HG03159 (cell line): Measurements from ENCODE around the gene LIPI.
"Not testable (repeated sequence)": the region's sequence is repeated elsewhere in the genome, so short reads cannot be mapped to it uniquely, and the experiment has no call there.

Experiments used
- ATAC-seq: cut with Tn5 transposase; IDR thresholded peaks from one replicate; pipeline ENCODE4 v1.9.1; 2021; ENCODE audit warnings: mild to moderate bottlenecking, moderate library complexity; ENCODE audit not compliant: unreplicated experiment

Gene LIPI

DNA sequence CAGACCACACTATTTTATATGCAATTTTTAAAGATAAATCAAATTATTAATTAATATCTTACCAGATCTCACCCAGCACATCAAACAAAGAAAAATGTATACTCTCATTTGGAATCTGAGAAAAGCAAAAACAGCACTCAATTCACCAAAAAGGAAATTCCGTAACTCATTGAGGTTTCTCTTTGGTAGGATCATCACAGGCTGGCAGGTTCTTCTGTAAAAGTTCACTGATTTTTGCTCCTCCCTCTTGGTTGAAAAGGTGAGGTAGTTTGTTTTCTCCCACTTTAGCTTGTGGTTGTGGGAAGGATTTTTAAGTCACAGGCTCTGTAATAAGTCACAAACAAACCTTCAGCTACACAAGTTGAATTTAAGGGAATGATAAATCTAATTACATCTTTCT is at the start of gene LIPI:
Gene LIPI, minus strand, starts transcription at position 218 of the 400 bp plus-strand sequence. Its CDS starts 110 bp downstream, at position 108.
- ATAC-seq: no peak

- no peak for ATAC-seq
Measured at GRCh38 chr21:14260174-14260764, 49.5 kb upstream of the LIPI start.

DNA sequence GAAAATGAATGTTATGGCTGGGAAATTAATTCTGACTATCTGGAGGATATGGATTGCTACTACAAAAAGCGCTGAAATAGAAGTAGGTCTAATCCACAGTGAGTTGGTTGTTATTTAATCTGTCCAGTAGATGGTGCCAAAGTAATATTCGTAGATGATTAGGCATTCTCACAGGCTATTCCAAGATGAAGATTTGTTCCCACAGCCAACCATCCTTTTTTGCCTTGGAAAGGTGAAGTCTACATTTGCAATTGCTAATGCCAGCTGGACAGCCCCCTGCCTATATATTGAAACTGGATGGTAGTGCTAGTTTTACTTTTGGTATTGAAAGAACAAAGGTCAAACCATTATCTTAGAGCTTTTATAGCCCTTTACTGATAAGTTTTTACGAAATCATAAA is 49.0 kb upstream of the LIPI start:
- peak; percentile 68 for ATAC-seq

GRCh38 chr21:14251336-14251735 is 40.6 kb upstream of the LIPI start:
- no peak for ATAC-seq

DNA sequence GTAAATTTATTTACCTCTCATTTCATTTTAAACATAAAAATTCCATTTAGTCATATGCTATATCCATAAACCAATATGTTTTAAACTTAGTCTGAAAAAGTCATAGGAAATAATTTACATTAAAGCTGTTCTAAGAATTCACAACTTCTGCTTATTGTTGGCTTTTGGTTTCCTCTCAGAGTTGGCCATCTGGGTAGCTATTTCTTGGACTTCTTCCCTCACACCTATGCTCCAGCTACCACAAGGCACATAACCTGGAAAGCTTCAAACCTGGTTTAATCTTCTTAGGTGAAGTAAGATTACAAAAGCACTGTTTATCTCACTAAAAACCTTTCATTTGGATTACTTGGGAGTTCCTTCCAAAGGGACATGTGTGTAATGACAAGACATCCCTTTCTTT is 35.0 kb upstream of the LIPI start:
- ATAC-seq: no peak

DNA sequence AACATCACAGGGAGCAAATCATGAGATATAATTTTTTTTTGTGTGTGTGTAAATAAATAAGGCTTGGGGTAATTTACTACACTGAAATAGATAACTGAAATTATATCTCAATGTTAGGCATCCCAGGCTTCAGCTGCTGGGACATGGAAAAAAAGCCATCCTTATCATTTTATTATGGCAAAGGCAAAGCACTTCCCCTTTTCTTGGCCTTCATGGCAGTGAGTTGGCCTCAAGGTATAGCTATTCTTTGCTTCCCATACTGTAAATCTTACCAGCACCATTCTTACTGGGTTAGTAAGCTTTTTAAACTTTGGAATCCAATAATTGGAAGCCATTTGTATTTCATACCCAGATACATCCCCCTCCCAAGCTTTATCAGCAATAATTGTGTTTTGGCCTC is 34.2 kb upstream of the LIPI start:
- ATAC-seq: no peak

- ATAC-seq: no peak
Measured at GRCh38 chr21:14243874-14244273, 33.1 kb upstream of the LIPI start.

GRCh38 chr21:14243461-14243860 is 32.7 kb upstream of the LIPI start:
- ATAC-seq: no peak

DNA sequence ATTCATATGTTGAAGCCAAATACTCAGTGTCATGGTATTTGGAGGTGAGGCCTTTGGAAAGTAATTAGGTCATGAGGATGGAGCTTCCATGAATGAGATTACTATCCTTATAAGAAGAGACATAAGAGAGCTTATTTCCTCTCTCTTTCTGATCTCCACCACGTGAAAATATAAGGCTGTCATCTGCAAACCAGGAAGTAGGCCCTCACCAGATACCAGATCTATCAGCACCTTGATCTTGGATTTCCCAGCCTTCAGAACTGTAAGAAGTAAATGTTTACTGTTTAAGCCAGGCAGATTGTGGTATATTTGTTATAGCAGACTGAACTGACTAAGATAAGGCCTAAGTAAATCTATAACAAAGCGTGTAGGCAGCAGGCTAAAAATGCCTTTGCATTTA is 30.5 kb upstream of the LIPI start:
- ATAC-seq: no peak

- no peak for ATAC-seq
Measured at GRCh38 chr21:14239281-14239680, 28.5 kb upstream of the LIPI start.

DNA sequence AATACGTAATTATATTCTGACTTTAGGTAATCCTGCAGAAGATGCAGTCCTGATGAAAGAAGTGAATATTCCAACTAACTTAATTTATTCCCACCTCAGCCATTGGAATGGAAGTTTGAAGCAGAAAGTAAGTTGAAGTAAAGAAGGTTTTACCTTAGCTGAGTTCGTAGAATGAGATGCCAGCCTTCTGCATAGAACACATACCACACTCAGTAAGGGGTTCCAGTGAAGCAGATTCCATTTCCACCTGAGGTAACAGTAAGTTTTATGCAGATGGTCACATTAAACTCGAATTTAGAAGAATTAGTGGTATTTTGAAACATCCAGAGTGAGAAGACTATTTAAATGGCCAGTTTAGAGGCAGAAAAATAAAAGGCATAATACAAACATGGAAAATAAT is 25.4 kb upstream of the LIPI start:
- ATAC-seq: no peak

- no peak for ATAC-seq
Measured at GRCh38 chr21:14235101-14235500, 24.3 kb upstream of the LIPI start.

- no peak for ATAC-seq
Measured at GRCh38 chr21:14229399-14229798, 18.6 kb upstream of the LIPI start.

DNA sequence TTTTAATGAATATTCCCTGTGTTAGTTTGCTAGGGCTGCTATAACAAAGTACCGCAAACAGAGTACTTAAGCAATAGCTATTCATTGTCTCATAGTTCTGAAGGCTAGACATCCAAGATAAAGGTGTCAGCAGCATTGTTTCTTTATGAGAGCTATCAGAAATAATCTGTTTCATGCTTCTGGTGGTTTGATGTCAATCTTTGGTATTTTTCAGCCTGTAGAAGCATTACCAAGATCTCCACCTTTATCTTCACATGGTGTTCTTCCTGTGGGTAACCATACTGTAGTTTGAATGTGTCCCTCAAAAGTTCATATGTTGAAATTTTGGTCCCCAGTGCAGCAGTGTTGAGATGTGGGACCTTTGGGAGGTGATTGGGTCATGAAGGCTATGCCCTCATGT is 12.6 kb upstream of the LIPI start:
- no peak for ATAC-seq

DNA sequence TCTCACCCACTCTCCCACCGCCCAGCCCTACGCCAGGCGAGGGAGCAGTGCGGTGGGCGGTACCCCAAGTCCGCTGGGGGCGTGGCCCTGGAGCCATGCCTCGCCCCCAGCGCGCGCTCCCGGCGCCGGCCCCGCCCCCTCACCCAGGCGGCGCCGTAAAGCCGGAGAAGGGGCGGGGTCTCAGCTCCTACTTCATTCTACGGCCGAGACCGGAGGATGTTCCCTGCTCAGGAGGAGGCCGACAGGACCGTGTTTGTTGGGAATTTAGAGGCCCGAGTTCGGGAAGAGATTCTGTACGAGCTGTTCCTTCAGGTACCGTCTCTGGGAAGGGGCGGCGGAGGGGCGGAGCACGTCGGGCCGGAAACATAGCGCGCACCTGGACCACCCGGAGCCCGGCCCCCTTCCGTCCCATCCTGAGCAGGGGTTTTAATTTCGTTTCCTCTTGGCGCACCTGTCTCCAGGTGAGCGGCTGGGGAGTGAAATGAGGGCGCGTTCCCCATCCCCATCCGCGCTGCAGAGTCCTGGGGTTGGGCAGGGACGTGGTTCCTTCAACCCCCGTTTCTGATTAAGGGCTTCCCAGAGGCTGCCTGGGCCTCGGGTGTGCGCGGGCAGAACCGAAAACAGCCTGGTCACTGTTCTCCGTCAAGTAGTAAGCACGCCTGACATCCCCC is 5.4 kb upstream of the LIPI start, which contains the start of gene RBM11:
Gene RBM11, plus strand, starts transcription at position 187 of the 671 bp plus-strand sequence. Its CDS starts 30 bp downstream, at position 217.
- peak; percentile 97 for ATAC-seq

DNA sequence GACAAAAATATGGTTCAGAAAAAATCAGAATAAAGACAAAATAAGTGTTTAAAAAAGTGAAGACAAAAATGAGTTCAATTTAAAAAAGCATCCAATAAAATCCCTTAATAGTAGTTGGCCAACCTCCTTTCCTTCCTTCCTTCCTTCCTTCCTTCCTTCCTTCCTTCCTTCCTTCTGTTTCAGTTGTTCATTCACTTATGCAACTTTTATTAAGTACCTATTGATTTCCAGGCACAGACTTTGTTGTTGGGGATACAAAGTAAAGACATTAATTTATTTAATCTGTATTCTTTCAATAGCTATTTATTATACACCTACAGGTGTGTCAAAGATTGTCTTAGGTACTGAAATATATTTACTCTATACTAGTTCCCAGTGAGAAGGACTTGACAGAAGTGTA is 2.4 kb upstream of the LIPI start:
- no peak for ATAC-seq

- no peak for ATAC-seq
Measured at GRCh38 chr21:14206222-14206621, 4.5 kb downstream of the LIPI start.

- not testable (repeated sequence) for ATAC-seq
Measured at GRCh38 chr21:14166463-14167223, 44.1 kb downstream of the LIPI start.

DNA sequence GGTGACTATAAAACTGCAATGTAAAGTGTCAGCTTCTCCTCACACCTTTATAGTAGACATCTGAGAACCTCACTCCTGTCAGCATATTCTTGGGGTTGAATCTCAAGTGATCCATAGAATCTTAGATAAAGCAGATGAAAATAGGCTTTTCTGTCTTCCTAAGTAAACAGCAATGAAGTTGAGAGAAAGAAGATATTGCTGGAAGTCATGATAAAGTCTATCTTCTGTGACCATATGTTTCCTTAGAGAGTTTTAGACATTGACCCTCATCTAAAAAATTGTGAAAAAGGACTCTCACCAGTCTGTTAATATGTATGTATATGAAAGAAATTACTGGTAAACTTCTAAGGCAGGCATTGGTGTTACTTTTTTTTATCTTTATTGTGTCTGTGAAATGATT is 66.8 kb downstream of the LIPI start:
- ATAC-seq: no peak

- no peak for ATAC-seq
Measured at GRCh38 chr21:14124266-14124665, 86.5 kb downstream of the LIPI start.

- no peak for ATAC-seq
Measured at GRCh38 chr21:14121719-14122118, 89.0 kb downstream of the LIPI start.
